SJCRH30 (cell line): ENCODE measurements around the gene STK32B. TPM values are rescaled to one million over a fixed set of nuclear protein-coding genes. Genes with fewer than 3 reads are reported as not detected.
A peak's percentile ranks its signal among the peaks of the same experiment; 100 is the strongest.
"Not testable (repeated sequence)": the region's sequence is repeated elsewhere in the genome, so short reads cannot be mapped to it uniquely, and the experiment has no call there.

Experiments
- DNase-seq, 2 experiments: peaks; one replicate each; pipeline ENCODE4 v3.0.0-alpha.2; 2015 to 2020
- H3K27ac ChIP-seq: fragments of 250-450 bp; sonication (Bioruptor Pico); 2 replicates; pipeline ENCODE4 v1.5.1; 2020; ENCODE audit warnings: mild to moderate bottlenecking, moderate library complexity
- H3K27me3 ChIP-seq: fragments of 250-450 bp; sonication (Bioruptor Pico); 2 replicates; pipeline ENCODE4 v1.5.1; 2020; ENCODE audit warnings: mild to moderate bottlenecking, moderate library complexity
- H3K36me3 ChIP-seq: fragments of 250-450 bp; sonication (Bioruptor Pico); 2 replicates; pipeline ENCODE4 v1.5.1; 2020; ENCODE audit warnings: mild to moderate bottlenecking, moderate library complexity
- H3K4me1 ChIP-seq: fragments of 250-450 bp; sonication (Bioruptor Pico); 2 replicates; pipeline ENCODE4 v1.5.1; 2020; ENCODE audit warnings: mild to moderate bottlenecking, moderate library complexity
- H3K4me3 ChIP-seq: fragments of 250-450 bp; sonication (Bioruptor Pico); 2 replicates; pipeline ENCODE4 v1.5.1; 2020; ENCODE audit warnings: mild to moderate bottlenecking, moderate library complexity
- H3K9me3 ChIP-seq: fragments of 250-450 bp; sonication (Bioruptor Pico); replicated peaks from 2 replicates; pipeline ENCODE4 v1.5.1; 2020; ENCODE audit warnings: mild to moderate bottlenecking, moderate library complexity
- total RNA-seq: library from RNA; depleted of rRNA; stranded (reverse); fragments of >200 nt; shearing (Covaris generic); gene quantifications from 2 replicates; pipeline ENCODE4 v1.2.3, GENCODE V29; 2014

STK32B gene
- total RNA-seq, 1 experiment from 2014 or later, result 0.20 TPM

GRCh38 chr4:5039800-5040199 lies 11.5 kb upstream of the STK32B start:
- Histone ChIP-seq H3K36me3 (no peaks in the 10 kb centered on the region), H3K27ac (no peak overlapping the region), H3K4me1 (peaks cover 45% of the 10 kb centered on the region), H3K4me3 (no peak overlapping the region), H3K9me3 (no peaks in the 10 kb centered on the region), H3K27me3 (no peaks in the 10 kb centered on the region)
- DNase-seq, result no peak

- no peak for DNase-seq
- Histone ChIP-seq H3K36me3 (no peaks in the 10 kb centered on the region), H3K27me3 (no peaks in the 10 kb centered on the region), H3K4me3 (no peak overlapping the region), H3K9me3 (peaks cover 2% of the 10 kb centered on the region; the same call in 1 of the 2 replicates), H3K27ac (no peak overlapping the region), H3K4me1 (peaks cover 38% of the 10 kb centered on the region)
Observed at GRCh38 chr4:5040856-5041620, 10.2 kb upstream of the STK32B start.

- peaks cover 38% of the 10 kb centered on the region for H3K4me1 ChIP-seq
- DNase-seq, result no peak
- H3K4me3 ChIP-seq, result no peak overlapping the region
- no peak overlapping the region for H3K27ac ChIP-seq
- no peaks in the 10 kb centered on the region for H3K27me3 ChIP-seq
- H3K36me3 ChIP-seq, result no peaks in the 10 kb centered on the region
- H3K9me3 ChIP-seq, result peaks cover 8% of the 10 kb centered on the region; the same call in 1 of the 2 replicates
Observed at GRCh38 chr4:5041699-5042098, 9.6 kb upstream of the STK32B start.

- no peaks in the 10 kb centered on the region for H3K36me3 ChIP-seq
- H3K9me3 ChIP-seq, result peaks cover 8% of the 10 kb centered on the region; the same call in 1 of the 2 replicates
- no peak overlapping the region for H3K27ac ChIP-seq
- peaks cover 22% of the 10 kb centered on the region for H3K4me1 ChIP-seq
- H3K27me3 ChIP-seq, result no peaks in the 10 kb centered on the region
- no peak overlapping the region for H3K4me3 ChIP-seq
- no peak for DNase-seq
Observed at GRCh38 chr4:5043579-5043978, 7.7 kb upstream of the STK32B start.

- no peak overlapping the region for H3K4me3 ChIP-seq
- H3K4me1 ChIP-seq, result peaks cover 16% of the 10 kb centered on the region
- H3K36me3 ChIP-seq, result no peaks in the 10 kb centered on the region
- no peak overlapping the region for H3K27ac ChIP-seq
- H3K9me3 ChIP-seq, result peaks cover 8% of the 10 kb centered on the region; the same call in 1 of the 2 replicates
- H3K27me3 ChIP-seq, result no peaks in the 10 kb centered on the region
- DNase-seq, result no peak
Observed at GRCh38 chr4:5044341-5044740, 6.9 kb upstream of the STK32B start.

GRCh38 chr4:5045097-5045496 lies 6.2 kb upstream of the STK32B start:
- Histone ChIP-seq H3K36me3 (no peaks in the 10 kb centered on the region), H3K9me3 (peaks cover 8% of the 10 kb centered on the region; the same call in 1 of the 2 replicates), H3K27ac (no peak overlapping the region), H3K4me3 (no peak overlapping the region), H3K4me1 (peaks cover 14% of the 10 kb centered on the region), H3K27me3 (no peaks in the 10 kb centered on the region)
- no peak for DNase-seq

- no peaks in the 10 kb centered on the region for H3K36me3 ChIP-seq
- H3K27ac ChIP-seq, result no peak overlapping the region
- H3K27me3 ChIP-seq, result peaks cover 3% of the 10 kb centered on the region; the same call in 1 of the 2 replicates
- no peak for DNase-seq
- H3K4me1 ChIP-seq, result no peaks in the 10 kb centered on the region
- peaks cover 8% of the 10 kb centered on the region; the same call in 1 of the 2 replicates for H3K9me3 ChIP-seq
- H3K4me3 ChIP-seq, result no peak overlapping the region
Observed at GRCh38 chr4:5048721-5049120, 2.6 kb upstream of the STK32B start.

GRCh38 chr4:5050520-5051277 lies 581 bp upstream of the STK32B start:
- no peaks in the 10 kb centered on the region for H3K36me3 ChIP-seq
- no peak overlapping the region for H3K27ac ChIP-seq
- H3K4me1 ChIP-seq, result no peaks in the 10 kb centered on the region
- H3K27me3 ChIP-seq, result peaks cover 3% of the 10 kb centered on the region; the same call in 1 of the 2 replicates
- peak overlapping the region; percentile 36 for H3K4me3 ChIP-seq
- peak; percentile 72 to 83 for DNase-seq
- peaks cover 8% of the 10 kb centered on the region; the same call in 1 of the 2 replicates for H3K9me3 ChIP-seq

GRCh38 chr4:5052204-5052702 lies 973 bp downstream of the STK32B start:
- Histone ChIP-seq H3K27me3 (peaks cover 3% of the 10 kb centered on the region; the same call in 1 of the 2 replicates), H3K36me3 (no peaks in the 10 kb centered on the region), H3K4me1 (no peaks in the 10 kb centered on the region), H3K9me3 (no peaks in the 10 kb centered on the region), H3K27ac (no peak overlapping the region), H3K4me3 (no peak overlapping the region)
- DNase-seq, result no peak

- no peak for DNase-seq
- Histone ChIP-seq H3K4me3 (no peak overlapping the region), H3K9me3 (no peaks in the 10 kb centered on the region), H3K36me3 (no peaks in the 10 kb centered on the region), H3K27ac (no peak overlapping the region), H3K27me3 (peaks cover 3% of the 10 kb centered on the region; the same call in 1 of the 2 replicates), H3K4me1 (no peaks in the 10 kb centered on the region)
Observed at GRCh38 chr4:5052726-5053425, 1.6 kb downstream of the STK32B start.

- DNase-seq, result no peak
- H3K4me1 ChIP-seq, result no peaks in the 10 kb centered on the region
Observed at GRCh38 chr4:5054532-5054931, 3.3 kb downstream of the STK32B start.

GRCh38 chr4:5055411-5055810 lies 4.1 kb downstream of the STK32B start:
- peaks cover 3% of the 10 kb centered on the region; the same call in 1 of the 2 replicates for H3K27me3 ChIP-seq
- no peaks in the 10 kb centered on the region; the same call in 1 of the 2 replicates for H3K9me3 ChIP-seq
- no peak overlapping the region for H3K27ac ChIP-seq
- H3K4me1 ChIP-seq, result no peaks in the 10 kb centered on the region
- no peak overlapping the region for H3K4me3 ChIP-seq
- no peak for DNase-seq
- no peaks in the 10 kb centered on the region for H3K36me3 ChIP-seq

More at GRCh38 chr4:5054532-5054931, 3.3 kb downstream of the STK32B start:
- Histone ChIP-seq H3K27ac (no peak overlapping the region), H3K9me3 (no peaks in the 10 kb centered on the region; the same call in 1 of the 2 replicates), H3K4me3 (no peak overlapping the region), H3K36me3 (no peaks in the 10 kb centered on the region), H3K27me3 (peaks cover 3% of the 10 kb centered on the region; the same call in 1 of the 2 replicates)

- Histone ChIP-seq H3K4me3 (no peak overlapping the region), H3K27me3 (no peaks in the 10 kb centered on the region), H3K4me1 (no peaks in the 10 kb centered on the region), H3K27ac (no peak overlapping the region), H3K9me3 (no peaks in the 10 kb centered on the region), H3K36me3 (no peaks in the 10 kb centered on the region)
- DNase-seq, result no peak
Observed at GRCh38 chr4:5066101-5066500, 14.8 kb downstream of the STK32B start.

GRCh38 chr4:5066968-5067367 lies 15.7 kb downstream of the STK32B start:
- not testable (repeated sequence) for H3K36me3 ChIP-seq, DNase-seq, H3K9me3 ChIP-seq, H3K4me3 ChIP-seq, H3K27ac ChIP-seq, H3K27me3 ChIP-seq, H3K4me1 ChIP-seq
